A549 (cell line): ENCODE measurements around the gene ABCC6.

Experiments
- EHMT2 ChIP-seq: fragments of 200-600 bp; sonication (generic); IDR thresholded peaks from 2 replicates; pipeline ENCODE4 v1.6.1; 2016; ENCODE audit warnings: antibody characterized with exemption, low read depth, mild to moderate bottlenecking, moderate library complexity
- POLR2A ChIP-seq: IDR thresholded peaks from 2 replicates; pipeline ENCODE4 v1.6.1; 2012; ENCODE audit warnings: mild to moderate bottlenecking, low read length
- TF ChIP-seq, protein P1 (sequence below): fragments of 450-650 bp; IDR thresholded peaks from 2 replicates; pipeline ENCODE4 v1.6.1; 2014; ENCODE audit warnings: antibody characterized with exemption
- TF ChIP-seq, protein P2 (sequence below): IDR thresholded peaks from 2 replicates; pipeline ENCODE4 v1.6.1; 2012

DNA sequence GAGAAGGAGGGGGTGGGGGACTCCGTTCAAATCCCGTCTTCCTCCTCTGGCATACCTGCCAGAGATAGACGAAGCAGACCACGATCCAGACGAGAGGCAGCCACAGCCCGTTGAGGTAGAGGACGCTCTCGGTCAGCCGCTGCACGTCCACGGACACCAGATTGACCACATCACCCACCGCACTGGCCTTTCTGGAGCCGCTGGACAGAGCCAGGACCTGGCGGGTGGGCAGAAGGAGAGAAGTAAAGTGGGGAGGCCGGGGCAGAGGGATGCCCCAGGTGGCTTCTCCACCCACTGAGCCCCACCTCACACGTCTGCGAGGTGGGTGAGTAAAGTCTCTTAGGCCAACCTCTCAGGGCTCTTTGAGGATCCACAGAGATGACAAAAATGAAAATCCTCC lies 25.3 kb downstream of the ABCC6 start:
- no peak for TF ChIP-seq POLR2A
- TF ChIP-seq, protein P1, sequence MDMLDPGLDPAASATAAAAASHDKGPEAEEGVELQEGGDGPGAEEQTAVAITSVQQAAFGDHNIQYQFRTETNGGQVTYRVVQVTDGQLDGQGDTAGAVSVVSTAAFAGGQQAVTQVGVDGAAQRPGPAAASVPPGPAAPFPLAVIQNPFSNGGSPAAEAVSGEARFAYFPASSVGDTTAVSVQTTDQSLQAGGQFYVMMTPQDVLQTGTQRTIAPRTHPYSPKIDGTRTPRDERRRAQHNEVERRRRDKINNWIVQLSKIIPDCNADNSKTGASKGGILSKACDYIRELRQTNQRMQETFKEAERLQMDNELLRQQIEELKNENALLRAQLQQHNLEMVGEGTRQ: no peak
- TF ChIP-seq, protein P2, sequence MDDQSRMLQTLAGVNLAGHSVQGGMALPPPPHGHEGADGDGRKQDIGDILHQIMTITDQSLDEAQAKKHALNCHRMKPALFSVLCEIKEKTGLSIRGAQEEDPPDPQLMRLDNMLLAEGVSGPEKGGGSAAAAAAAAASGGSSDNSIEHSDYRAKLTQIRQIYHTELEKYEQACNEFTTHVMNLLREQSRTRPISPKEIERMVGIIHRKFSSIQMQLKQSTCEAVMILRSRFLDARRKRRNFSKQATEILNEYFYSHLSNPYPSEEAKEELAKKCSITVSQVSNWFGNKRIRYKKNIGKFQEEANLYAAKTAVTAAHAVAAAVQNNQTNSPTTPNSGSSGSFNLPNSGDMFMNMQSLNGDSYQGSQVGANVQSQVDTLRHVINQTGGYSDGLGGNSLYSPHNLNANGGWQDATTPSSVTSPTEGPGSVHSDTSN: no peak
- no peak for TF ChIP-seq EHMT2
